LNCaP clone FGC (cell line): ENCODE measurements around the gene IFT81.
A peak's percentile ranks its signal among the peaks of the same experiment; 100 is the strongest.

ENCODE experiments used
- DNase-seq: peaks from one replicate; pipeline ENCODE4 v3.0.0-alpha.2; 2011; ENCODE audit warnings: low read depth
- H3K4me3 ChIP-seq: 2 replicates; pipeline ENCODE4 v1.5.1; 2011; ENCODE audit warnings: mild to moderate bottlenecking, low read depth, low read length, control low read depth
- CTCF ChIP-seq: IDR thresholded peaks from 2 replicates; pipeline ENCODE4 v1.5.1; 2012; ENCODE audit warnings: mild to moderate bottlenecking; ENCODE audit not compliant: control insufficient read depth, insufficient read depth; ENCODE audit errors: extremely low read depth

IFT81 gene

DNA sequence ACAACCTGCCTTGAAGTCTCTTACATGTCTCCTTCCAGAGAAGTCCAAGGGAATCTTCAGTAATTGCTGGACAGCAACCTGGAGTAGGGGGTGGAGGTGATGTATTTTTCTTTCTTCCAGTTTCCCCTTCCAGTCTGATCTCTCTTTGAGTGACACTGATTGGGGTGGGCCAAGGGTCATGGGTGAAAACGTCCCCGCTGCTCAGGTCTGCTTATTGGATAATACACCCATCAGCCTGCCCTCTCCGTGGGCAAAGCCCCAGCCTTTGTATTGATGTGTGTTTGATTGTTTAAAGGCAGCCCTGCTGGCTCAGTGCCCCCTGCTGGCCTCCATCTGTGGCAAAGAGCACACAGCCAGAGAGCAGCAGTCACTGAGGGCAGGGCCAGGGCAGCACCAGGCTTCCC lies 121.2 kb downstream of the IFT81 start:
- no peak for DNase-seq
- 0 out of 2 replicates have a peak, but pooled peaks have one; percentile 5 for TF ChIP-seq CTCF
- H3K4me3 ChIP-seq = no peak overlapping the region

GRCh38 chr12:110246636-110247339 lies 122.6 kb downstream of the IFT81 start:
- no peak for DNase-seq
- no peak for TF ChIP-seq CTCF
- no peak overlapping the region for H3K4me3 ChIP-seq

DNA sequence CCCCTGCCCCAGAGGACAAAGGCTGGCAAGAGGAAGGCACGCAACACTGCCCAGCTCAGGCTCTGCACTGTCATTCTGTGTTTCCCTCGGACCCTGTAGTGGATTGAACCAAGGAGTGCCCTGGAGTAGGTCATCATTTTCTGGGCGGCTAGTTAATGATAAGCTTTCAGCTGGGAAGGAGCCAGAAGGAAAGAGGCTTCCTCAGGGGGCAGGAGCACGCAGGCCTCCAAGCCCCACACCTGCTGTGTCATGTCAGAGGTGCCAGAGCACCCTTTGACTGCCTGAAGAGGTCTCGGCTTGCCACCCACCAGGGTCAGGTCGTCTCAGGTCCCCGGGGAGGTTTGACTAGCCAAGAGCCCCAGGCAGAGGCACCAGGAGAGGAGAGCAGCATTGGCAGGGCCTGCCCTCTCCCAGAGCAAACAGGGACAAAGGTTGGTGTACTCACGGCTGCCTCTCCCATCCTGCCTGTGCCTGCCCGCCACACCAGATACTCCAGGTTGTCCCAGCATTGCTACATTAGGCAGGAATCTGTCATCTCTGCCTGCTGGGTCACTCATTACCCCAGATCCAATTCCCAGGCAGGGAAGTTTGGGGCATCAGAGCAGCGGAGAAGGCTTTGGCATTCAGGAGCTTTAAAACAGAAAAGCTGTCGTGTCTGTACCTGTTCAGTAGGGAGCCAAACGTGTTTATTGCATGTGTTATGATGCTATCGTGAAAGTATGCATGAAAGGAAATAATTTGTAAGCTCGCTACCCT lies 123.4 kb downstream of the IFT81 start:
- no peak for TF ChIP-seq CTCF
- H3K4me3 ChIP-seq = no peak overlapping the region
- DNase-seq = no peak

- no peak for DNase-seq
- no peak for TF ChIP-seq CTCF
- H3K4me3 ChIP-seq = no peak overlapping the region
Observed at GRCh38 chr12:110248096-110248447, 123.9 kb downstream of the IFT81 start.

- H3K4me3 ChIP-seq = no peak overlapping the region
Observed at GRCh38 chr12:110249105-110249504, 124.9 kb downstream of the IFT81 start.

DNA sequence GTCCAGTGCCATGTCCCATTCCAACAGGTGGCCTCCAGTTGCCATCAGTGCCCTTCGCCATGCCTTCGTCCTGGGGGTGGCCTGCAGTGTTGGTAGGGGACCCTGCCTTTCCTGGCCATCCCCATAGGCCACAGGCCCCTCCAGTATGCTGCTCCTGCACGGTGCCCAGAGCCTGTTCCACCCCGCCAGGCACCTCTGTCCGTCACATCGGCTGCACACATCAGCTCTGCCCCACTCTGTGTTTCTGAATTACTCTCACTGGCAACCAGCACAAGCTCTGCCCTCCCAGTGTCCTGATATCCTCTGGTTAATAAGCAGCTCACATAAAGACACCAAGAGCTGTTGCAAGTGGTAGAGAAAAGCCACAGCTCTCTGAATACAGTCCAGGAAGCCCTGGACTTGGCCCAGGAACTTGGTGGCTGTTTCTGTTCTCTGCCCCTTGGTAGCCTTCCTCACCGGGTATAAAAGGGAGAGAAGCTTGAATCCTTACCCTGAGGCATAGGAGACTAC lies 125.6 kb downstream of the IFT81 start:
- DNase-seq = no peak
- H3K4me3 ChIP-seq = no peak overlapping the region
- no peak for TF ChIP-seq CTCF

More at GRCh38 chr12:110249105-110249504, 124.9 kb downstream of the IFT81 start:
- no peak for DNase-seq
- TF ChIP-seq CTCF = no peak

DNA sequence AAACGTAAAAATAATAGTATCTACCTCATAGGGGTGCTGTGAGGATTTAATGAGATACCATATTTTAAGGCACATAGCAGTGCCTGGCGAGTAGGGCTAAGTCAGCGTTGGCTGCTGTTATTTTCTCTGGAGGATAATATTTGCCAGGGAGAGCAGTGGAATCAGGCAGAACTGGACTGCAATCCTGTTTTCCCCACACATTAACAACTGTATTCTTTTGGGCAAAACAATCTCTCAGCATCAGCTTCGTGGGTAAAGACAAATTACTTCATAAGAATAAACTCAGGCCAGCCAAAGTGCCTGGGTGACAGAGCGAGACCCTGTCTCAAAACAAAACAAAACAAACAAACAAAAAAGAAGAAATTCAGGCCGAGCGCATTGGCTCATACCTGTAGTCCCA lies 127.2 kb downstream of the IFT81 start:
- no peak overlapping the region for H3K4me3 ChIP-seq
- TF ChIP-seq CTCF = no peak
- no peak for DNase-seq
